Activated CD8-positive, alpha-beta memory T cell treated with anti-CD3 and anti-CD28 coated beads, Interleukin-2, amount 50 U/mL, for 1 hour (primary cell): ENCODE data around the gene RNF168.
"Not testable (repeated sequence)": the region's sequence is repeated elsewhere in the genome, so short reads cannot be mapped to it uniquely, and the experiment has no call there.

Experiments used
- DNase-seq: peaks from one replicate; pipeline ENCODE4 v3.0.0-alpha.2; 2020; ENCODE audit errors: extremely low read depth

RNF168 gene

DNA sequence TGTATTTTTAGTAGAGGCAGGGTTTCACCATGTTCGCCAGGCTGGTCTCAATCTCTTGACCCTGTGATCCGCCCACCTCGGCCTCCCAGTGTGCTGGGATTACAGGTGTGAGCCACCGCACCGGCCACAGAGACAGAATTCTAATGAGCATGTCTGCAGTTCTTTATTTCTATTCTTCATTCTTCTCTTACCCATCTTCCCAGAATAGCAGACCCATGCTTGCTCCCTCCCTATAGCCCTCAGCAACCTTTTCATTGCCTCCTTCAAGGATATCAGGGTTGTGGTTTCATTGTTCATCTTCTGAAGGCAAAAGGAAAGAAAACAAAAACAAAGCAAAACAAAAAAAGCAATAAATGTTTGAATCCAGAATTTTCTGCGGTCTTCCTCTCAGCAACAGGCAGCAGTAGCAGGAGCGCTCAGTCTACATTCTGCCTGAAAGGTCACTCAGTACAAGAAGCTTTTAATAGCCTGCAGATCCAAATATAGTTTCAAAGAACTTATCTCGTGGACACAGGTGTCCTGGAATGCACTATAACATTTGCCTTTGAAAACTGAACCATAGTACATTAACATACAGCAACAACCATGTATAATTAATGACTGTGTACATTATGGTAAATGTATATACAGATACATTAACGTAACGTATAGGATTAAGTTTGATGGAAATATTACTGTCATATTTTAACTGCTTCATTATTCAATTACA, 11.5 kb upstream of the RNF168 start, which contains the start of gene SMCO1:
SMCO1 (minus strand) TSS at position 434 of the 709 bp plus-strand sequence; CDS start at position 297, 137 bp downstream.
- no peak for DNase-seq

DNA sequence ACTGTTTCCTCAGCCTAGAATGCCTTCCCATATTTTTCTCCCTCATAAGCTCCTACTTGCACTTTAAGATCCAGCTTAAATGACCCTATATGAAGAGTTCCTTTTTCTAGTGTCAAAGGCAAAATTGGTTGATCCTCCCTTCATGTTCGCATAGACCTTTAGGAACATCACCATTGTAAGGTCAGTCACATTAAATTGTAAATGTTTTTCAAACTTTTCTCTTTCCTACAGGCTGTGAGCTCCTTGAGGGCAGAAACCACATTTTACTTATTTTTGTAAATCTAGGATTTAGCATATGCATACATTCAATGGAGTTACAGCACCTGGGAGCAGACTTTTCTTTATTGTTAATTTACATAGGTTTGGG, 10.8 kb upstream of the RNF168 start:
- no peak for DNase-seq

DNA sequence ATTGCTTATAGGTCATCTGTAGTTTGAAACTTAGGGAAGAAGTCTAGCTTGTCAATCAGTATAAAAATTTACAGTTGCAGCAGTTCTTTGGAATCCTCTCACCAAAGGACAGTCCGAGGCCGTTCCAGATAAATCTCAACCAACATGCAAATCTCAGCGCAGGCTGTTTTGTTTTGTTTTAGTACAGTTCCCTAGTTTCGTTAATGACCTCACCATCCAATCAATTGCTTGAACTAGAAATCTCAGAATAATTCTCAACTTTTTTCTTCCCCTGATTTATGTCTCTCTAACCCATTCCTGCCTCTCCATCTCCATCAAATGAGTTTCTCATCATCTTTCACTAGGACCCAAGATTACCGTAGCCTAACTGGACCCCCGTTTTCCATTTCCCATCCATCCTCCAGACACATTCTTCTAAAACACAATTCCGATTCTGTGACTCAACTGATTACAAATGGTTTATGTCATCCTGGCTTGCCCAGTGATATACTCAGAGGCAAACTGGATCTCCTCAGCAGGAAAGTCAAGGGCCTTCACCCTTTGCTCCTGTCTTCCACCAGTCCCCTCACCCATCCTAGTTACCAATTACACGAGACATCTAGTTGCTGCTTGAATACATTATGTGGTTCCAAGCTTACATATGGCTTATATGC, 10.3 kb upstream of the RNF168 start:
- DNase-seq: no peak

DNA sequence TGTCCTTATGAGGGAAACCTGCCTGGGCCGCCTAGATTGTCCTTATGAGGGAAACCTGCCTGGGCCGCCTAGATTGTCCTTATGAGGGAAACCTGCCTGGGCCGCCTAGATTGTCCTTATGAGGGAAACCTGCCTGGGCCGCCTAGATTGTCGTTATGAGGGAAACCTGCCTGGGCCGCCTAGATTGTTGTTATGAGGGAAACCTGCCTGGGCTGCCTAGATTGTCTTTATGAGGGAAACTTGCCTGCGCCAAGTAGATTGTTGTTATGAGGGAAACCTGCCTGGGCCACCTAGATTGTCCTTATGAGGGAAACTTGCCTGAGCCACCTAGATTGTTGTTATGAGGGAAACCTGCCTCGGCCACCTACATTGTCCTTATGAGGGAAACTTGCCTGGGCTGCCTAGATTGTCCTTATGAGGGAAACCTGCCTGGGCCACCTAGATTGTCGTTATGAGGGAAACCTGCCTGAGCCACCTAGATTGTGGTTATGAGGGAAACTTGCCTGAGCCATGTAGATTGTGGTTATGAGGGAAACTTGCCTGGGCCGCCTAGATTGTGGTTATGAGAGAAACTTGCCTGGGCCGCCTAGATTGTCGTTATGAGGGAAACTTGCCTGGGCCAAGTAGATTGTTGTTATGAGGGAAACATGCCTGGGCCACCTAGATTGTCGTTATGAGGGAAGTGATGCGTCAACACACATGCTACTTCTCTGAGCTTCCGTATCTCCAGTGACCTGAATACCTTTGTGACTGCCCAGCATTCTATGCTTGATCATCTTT, 8.3 kb upstream of the RNF168 start:
- not testable (repeated sequence) for DNase-seq

DNA sequence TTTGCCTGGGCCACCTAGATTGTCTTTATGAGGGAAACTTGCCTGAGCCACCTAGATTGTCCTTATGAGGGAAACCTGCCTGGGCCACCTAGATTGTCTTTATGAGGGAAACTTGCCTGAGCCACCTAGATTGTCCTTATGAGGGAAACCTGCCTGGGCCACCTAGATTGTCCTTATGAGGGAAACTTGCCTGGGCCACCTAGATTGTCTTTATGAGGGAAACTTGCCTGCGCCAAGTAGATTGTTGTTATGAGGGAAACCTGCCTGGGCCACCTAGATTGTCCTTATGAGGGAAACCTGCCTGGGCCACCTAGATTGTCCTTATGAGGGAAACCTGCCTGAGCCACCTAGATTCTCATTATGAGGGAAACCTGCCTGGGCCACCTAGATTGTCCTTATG, 7.5 kb upstream of the RNF168 start:
- DNase-seq: not testable (repeated sequence)

DNA sequence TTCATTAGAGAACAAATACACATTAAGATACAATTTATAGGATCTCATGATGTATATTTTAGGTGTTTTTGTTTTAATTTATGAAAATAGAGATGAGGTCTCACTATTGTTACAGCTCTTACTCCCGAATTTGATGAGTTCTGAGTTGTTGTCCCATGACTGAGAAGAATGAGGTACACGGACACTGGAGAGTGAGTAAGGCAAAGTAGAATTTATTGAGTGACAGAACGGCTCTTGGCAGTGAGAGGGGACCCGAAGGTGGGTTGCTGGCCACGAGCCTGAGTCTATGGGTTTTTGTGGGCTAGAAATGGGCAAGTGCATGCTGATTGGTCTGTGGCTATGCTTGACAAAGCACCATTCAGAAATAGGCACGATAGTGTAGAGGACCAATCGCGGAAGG, 3.1 kb upstream of the RNF168 start:
- DNase-seq: no peak

DNA sequence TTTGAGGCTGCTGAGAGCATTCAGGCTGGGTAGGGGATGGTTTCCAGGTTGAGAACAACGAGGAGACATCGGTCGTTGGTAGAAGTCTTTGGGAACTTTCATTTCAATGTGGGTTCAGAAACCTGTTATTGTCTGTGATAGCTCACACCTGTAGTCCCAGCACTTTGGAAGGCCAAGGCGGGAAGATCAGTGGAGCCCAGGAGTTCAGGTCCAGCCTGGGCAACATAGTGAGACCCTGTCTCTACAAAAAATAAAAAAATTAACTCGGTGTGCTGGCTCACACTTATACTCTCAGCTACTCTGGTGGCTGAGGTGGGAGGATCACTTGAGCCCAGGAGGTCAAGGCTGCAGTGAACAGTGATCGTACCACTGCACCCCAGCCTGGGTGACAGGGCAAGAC, 988 bp upstream of the RNF168 start:
- DNase-seq: no peak

DNA sequence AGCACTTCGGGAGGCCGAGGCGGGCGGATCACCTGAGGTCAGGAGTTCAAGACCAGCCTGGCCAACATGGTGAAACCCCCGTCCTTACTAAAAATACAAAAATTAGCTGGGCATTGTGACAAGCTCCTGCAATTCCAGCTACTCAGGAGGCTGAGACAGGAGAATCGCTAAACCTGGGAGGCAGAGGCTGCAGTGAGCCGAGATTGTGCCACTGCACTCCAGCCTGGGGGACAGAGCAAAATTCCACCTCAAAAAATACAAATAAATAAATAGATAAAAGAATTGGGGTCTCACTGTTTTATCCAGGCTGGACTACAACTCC, 470 bp upstream of the RNF168 start:
- DNase-seq: not testable (repeated sequence)

DNA sequence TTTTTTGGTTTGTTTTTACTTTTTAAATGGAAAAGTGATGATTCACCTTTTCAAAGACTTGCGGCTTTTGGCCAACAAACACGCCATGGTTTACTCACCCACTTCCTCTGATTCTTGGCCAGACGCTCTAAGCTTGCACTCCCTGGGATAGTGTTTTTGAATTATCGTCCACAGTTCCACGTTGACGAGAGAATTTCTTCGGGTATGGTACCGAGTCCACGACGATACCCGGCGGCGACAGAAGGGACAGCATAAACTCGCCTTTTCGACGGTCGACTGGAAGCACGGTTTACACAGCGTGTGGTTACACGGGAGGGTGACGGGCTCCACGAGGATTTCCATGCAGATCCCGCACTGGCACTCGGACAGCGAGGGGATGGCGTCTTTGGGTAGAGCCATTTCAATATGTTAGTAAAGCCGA, 783 bp downstream of the RNF168 start:
- peak; percentile 63 for DNase-seq

DNA sequence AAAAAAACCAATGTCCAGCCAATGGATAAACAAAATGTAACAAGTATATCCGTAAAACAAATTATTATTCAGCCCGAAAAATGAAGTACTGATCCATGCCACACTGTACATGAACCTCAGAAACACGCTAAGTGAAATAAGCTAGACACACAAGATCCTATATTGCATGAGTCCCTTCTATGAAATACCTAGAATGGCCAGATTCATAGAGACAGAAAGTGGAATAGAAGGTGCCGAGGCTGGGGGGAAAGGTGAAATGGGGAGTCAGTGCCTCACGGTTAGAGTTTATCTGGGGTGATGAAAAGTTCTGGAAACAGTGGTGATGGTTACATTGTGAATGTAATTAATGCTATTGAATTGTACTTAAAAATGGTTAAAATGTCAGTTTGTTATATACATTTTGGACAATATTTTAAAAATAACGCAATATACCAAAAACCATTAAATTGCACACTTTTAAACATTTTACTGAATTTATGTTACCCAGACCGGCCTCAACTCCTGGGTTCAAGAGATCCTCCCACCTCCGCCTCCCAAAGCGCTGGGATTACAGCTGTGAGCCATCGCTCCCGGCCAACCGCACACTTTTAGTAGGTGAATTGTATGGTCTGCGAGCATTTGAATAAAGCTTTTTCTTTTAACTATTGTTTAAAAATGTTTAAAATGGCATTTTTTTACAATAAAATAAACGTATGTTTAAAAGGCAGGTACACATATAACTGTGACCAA, 2.1 kb downstream of the RNF168 start:
- no peak for DNase-seq

DNA sequence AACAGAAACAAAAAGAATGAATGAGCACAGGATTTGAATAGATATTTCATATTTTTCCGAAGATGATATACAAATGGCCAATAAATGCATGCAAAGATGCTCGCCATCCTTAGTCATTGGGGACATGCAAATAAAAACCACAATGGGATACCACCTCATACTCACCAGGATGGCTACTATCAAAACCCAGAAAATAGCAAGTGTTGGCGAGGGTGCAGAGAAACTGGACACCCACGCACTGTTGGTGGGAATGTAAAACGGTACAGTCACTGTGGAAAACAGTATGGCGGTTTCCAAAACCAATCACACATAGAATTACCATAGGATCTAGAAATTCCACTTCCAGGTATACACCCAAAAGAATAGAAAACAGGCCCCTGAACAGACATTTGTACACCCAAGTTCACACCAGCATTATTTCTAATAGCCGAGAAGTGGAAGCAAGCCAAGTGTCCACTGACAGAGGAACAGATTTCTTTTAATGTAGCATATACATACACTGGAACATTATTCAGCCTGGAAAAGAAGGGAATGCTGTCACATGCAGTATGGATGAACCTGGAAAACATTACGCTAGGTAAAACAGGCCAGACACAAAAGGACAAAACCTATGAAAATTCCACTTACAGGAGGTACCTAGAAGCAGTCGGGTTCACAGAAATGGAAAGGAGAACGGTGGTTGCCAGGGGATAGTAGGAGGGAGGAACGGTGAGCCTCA, 3.6 kb downstream of the RNF168 start:
- no peak for DNase-seq

DNA sequence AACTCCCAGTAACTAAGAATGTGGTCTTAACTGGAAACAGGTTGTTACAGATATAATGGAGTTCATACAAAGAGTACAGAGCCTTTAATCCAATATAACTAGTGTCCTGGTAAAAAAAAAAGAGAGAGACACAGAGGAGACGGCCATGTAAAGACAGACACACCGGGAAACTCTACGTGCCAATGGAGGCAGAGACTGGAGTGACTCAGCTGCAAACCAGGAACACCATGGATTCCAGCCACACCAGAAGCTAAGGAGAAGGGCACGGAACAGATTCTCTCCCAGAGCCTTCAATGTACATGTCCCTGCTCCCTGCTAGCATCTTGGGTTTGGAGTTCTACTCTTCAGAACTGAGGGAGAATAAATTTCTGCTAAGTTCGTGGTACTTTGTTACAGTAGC, 4.5 kb downstream of the RNF168 start:
- no peak for DNase-seq

DNA sequence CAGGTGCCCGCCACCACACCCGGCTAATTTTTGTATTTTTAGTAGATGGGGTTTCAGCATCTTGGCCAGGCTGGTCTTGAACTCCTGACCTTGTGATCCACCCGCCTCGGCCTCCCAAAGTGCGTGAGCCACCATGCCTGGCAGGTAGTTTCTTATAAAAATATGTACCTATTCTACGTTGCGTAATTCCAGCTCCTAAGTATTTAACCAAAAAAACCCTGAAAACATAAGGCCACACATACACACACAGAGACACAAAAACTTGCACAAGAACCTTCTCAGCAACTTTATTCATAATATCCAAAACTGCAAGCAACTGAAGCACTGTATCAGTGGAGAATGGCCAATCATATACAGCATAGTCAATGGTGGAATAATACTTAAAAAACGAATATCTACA, 5.3 kb downstream of the RNF168 start:
- DNase-seq: no peak

DNA sequence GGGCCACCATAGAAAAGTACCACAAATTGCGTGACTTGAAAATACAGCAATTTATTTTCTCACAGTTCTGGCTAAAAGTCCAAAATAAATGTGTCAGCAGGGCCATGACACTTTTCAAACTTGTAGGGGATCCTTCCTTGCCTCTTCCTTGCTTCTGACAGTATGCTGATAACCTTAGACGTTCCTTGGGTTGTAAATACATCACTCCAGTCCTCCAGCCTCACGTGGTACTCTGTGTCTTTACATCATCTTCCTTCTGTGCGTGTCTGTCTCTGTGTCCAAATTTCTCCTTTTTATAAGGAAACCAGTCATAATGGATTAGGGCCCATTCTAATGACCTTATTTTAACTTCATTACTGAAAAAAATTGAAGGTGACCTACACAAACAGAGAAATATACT, 7.4 kb downstream of the RNF168 start:
- DNase-seq: no peak

DNA sequence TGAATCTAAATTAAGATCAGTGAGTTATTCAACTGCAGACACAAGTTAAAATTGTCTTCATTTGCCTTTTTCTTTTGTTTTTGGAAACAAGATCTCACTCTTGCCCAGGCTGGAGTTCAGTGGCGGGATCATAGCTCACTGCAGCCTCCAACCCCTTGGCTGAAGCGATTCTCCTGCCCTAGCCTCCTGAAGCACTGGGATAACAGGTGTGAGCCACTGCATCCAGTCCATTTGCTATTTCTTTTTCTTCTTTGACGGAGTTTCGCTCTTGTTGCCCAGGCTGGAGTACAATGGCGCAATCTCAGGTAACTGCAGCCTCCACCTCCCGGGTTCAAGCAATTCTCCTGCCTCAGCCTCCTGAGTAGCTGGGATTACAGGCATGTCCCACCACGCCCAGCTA, 10.3 kb downstream of the RNF168 start:
- no peak for DNase-seq

DNA sequence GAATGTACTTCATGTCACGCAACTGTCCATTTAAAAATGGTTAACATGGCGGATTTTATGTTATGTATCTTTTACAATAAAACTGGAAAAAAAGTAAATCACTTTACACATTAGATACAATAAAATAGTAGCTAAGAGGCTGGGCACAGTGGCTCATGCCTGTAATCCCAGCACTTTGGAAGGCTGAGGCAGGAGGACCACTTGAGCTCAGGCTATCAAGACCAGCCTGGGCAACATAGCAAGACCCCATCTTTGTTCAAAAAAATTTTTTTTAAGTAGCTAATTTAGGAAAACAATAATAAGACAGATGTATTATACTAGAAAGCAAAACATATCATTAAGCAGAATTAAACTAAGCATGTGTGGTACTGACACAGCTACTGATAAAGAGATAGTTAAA, 11.5 kb downstream of the RNF168 start:
- no peak for DNase-seq

DNA sequence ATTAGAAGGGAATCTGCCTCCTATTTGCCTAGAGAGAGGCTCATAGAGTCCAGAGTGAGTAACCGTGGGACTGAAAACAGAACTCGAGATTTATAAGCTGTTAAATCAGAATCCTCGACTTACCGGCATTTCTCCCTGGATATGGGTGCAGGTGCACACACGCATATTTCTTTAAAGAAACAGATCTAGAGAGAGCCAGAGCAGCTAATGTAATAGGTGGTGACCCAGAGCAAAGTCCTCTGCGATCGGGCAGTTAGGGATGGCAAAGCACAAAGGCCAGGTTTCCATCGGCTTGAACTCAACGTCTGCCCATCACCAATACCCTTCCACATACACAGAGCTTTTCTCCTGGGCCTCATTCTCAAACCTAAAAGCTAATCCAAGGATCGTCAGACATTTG, 13.8 kb downstream of the RNF168 start:
- DNase-seq: no peak

DNA sequence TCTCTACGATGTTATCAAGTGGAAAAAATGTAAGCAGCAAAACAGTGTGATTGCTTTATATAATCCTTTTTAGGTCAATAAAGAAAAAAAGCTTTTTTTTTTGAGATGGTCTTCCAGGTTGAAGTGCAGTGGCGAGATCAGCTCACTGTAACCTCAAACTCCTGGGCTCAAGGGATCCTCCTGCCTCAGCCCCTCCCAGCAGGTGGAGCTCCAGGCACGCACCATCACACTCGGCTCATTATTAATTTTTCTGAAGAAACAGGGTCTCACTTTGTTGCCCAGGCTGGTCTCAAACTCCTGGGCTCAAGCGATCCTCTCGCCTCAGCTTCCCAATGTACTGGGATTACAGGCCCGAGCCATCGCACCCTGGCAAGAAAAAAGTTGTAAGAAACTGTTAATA, 17.3 kb downstream of the RNF168 start:
- no peak for DNase-seq

DNA sequence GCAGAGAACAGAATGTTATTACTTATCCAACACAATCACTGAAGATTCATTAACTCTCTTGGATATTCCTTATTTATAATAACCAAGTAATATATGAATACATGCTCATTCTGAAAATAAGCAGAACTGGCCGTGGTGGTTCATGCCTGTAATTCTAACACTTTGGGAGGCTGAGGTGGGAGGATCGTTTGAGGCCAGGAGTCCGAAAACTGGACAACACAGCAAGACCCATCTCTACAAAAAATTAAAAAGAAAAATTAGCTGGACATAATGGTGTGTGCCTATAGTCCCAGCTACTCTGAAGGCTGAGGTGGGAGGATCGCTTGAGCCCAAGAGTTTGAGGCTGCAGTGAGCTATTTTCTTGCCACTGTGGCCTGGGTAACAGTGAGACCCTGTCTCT, 25.9 kb downstream of the RNF168 start:
- no peak for DNase-seq

DNA sequence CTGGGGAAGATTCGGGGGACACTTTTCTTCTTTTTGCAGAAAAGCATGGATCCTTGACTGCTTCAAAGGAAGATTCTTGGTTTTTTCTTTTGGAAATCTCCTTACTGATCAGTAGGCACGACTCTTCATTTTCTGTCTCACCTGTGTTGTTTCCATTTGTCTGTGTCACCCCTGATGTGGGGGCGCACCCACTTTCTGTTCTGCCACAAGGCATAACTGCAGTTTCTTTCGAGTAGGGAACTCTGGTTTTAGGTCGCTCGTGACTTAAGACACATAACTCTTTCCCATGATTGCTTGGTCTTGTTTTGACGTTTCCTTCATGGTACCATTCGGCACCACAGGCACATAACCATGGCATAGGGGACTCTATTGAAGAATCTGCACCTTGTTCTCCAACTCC, 31.3 kb downstream of the RNF168 start:
- no peak for DNase-seq

DNA sequence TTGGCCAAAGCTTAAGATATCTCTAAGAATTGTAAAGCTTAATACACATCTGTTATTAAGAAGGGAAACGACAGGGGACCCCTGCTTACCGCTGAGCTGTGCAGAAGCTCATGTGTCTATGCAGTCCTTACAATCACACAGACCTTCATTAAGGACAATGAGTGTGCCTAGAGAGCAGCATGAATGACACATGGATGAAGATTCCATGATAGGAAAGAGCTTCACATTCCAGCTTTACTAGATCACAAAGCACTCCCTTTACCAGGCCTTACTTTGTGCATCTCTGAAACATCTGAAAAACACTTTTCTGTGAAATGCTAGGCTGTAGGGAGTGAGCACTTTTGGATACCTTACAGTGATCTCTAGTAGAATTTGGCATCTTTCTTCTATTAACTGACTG, 32.0 kb downstream of the RNF168 start:
- DNase-seq: no peak

DNA sequence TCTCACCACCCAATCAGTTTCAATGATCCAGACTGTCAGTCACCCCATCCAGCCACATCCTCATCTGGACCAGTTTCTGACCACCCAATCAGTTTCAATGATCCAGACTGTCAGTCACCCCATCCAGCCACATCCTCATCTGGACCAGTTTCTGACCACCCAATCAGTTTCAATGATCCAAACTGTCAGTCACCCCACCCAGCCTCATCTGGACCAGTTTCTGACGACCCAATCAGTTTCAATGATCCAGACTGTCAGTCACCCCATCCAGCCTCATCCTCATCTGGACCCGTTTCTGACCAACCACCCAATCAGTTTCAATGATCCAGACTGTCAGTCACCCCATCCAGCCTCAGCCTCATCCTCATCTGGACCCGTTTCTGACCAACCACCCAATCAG, 33.4 kb downstream of the RNF168 start:
- not testable (repeated sequence) for DNase-seq
